D721Med (cell line): ENCODE measurements around the gene CACTIN.

Source experiments
- DNase-seq: peaks from one replicate; pipeline ENCODE4 v3.0.0; 2011; ENCODE audit warnings: low spot score; ENCODE audit not compliant: insufficient read length
- FAIRE-seq: peaks from 2 replicates; lab custom pipeline; 2011; peaks lifted over from hg19 to GRCh38; lab: Jason Lieb, UNC
- TF ChIP-seq, protein P1 (sequence below): IDR thresholded peaks from 2 replicates; pipeline ENCODE4 v1.5.1; 2012; ENCODE audit warnings: mild to moderate bottlenecking, control low read depth; ENCODE audit not compliant: insufficient read depth; ENCODE audit errors: missing control alignments

Gene CACTIN

GRCh38 chr19:3626473-3627350, at the start of gene CACTIN:
Gene CACTIN (minus strand): TSS chr19:3626790. CDS start chr19:3626762, 28 bp downstream.
- peak; percentile 100 for DNase-seq
- TF ChIP-seq, protein P1, sequence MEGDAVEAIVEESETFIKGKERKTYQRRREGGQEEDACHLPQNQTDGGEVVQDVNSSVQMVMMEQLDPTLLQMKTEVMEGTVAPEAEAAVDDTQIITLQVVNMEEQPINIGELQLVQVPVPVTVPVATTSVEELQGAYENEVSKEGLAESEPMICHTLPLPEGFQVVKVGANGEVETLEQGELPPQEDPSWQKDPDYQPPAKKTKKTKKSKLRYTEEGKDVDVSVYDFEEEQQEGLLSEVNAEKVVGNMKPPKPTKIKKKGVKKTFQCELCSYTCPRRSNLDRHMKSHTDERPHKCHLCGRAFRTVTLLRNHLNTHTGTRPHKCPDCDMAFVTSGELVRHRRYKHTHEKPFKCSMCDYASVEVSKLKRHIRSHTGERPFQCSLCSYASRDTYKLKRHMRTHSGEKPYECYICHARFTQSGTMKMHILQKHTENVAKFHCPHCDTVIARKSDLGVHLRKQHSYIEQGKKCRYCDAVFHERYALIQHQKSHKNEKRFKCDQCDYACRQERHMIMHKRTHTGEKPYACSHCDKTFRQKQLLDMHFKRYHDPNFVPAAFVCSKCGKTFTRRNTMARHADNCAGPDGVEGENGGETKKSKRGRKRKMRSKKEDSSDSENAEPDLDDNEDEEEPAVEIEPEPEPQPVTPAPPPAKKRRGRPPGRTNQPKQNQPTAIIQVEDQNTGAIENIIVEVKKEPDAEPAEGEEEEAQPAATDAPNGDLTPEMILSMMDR, result no peak
- FAIRE-seq, result no peak

DNA sequence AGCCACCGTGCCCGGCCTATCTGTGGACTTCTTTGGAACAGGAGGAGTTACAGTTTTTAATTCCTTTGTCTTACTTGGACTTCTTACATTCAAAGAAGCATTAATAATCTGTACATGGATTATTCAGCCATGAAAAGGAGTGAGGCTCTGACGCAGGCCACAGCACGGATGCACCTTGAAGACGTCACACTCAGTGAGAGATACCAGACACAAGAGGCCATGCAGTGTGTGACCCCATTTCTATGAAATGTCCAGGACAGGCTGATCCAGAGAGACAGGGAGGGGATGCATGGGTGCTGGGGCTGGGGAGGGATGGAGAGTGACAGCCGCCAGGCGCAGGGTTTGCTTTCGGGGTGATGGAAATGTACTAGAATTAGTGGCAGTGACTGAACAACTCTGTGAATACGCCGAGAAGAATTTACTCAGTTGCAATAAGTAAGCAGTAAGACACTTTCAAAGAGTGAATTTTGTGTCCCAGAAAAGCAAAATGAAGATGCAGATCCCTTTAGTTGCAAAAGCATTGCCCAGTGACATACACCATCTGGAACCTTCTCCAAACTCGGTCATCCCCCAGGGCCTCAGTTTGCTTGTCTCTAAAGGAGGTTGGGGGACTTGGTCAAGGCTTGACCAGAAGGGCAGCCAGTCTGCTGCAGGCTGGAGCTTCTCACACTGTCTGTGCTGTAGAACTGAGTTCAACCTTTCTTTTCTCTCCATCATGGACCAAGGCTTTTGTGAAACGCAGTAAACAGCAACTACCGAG, 48.4 kb upstream of the CACTIN start:
- FAIRE-seq (no peak), DNase-seq (no peak)
- TF ChIP-seq, protein P1, result no peak

GRCh38 chr19:3673506-3674439, 47.2 kb upstream of the CACTIN start:
- FAIRE-seq (no peak), DNase-seq (no peak)
- TF ChIP-seq, protein P1, result no peak

- DNase-seq, result no peak
- FAIRE-seq, result no peak
- TF ChIP-seq, protein P1, result no peak
Observed at GRCh38 chr19:3672993-3673392, 46.4 kb upstream of the CACTIN start.

DNA sequence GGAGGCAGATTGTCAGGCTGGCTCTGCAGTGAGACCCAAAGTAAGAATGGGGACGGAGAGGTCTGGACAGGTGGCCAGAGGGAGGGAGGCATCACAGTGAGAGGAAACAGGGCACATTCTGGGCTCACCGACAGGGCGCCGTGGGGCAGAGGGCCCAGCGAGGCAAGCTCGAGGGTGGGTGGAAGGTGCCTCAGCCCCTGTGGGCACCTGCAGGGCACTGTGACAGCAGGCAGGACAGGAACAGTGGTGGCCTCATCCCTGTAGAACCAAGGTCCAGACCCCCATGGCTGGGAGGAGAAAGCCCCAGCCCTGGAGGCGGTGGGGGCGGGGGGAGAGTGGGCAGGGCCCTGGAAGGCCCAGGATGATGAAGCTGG, 46.0 kb upstream of the CACTIN start:
- TF ChIP-seq, protein P1, result no peak
- FAIRE-seq (no peak), DNase-seq (no peak)

DNA sequence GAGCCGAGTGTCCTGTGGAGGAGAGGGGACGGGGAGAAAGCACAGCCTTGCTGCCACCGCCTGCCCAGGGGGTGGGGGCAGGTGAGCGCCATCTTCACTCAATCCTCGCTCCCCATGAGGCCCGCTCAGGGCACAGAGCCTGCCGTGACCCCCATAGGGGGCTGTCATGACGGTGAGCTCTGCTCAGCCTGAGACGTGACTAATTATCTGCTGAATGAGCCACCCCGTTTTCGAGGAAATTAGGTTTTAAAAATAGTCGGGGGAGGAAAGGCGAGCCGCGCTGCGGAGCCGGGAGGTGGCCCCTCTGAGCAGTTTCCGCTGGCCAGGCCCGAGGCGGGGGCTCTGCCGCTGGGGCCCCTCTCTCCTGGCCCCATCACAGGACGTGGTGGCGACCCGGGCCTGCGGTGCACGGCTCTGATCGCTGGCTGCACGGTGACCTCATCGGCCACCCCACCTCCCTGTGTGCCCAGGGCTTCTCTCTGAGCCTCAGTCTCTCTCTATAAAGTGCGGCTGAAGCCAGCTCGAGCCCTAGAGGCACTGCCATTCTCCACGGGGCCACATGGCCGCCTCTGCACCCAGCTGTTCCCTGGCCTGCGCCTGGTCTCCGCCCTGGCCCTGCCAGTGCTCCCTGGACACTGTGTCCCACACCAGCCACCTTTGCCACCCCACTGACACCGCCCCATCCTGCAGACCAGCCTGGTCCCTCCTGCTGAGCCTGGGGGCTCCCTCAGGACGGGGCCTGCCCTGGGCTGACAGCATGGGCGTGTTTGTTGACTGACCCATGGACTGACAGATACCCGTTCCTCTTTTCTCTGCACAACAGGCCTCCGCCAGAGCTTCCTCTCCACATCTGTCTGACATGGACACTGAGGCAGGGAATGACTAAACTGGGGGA, 45.3 kb upstream of the CACTIN start:
- no peak for FAIRE-seq
- TF ChIP-seq, protein P1, result no peak
- no peak for DNase-seq
